NCI-H510A treated with DMSO at 0.1 percent for 48 hours (cell line): ENCODE data around the gene CBARP.
A peak's percentile ranks its signal among the peaks of the same experiment; 100 is the strongest.

Experiments
- DNase-seq: peaks from one replicate; lab custom pipeline; 2025; lab: John Stamatoyannopoulos, UW

CBARP gene

GRCh38 chr19:1239796-1240737 is 2.3 kb upstream of the CBARP start:
- peak; percentile 47 for DNase-seq

- DNase-seq: no peak
These were observed 1.6 kb upstream of the CBARP start for GRCh38 chr19:1239420-1239795.

DNA sequence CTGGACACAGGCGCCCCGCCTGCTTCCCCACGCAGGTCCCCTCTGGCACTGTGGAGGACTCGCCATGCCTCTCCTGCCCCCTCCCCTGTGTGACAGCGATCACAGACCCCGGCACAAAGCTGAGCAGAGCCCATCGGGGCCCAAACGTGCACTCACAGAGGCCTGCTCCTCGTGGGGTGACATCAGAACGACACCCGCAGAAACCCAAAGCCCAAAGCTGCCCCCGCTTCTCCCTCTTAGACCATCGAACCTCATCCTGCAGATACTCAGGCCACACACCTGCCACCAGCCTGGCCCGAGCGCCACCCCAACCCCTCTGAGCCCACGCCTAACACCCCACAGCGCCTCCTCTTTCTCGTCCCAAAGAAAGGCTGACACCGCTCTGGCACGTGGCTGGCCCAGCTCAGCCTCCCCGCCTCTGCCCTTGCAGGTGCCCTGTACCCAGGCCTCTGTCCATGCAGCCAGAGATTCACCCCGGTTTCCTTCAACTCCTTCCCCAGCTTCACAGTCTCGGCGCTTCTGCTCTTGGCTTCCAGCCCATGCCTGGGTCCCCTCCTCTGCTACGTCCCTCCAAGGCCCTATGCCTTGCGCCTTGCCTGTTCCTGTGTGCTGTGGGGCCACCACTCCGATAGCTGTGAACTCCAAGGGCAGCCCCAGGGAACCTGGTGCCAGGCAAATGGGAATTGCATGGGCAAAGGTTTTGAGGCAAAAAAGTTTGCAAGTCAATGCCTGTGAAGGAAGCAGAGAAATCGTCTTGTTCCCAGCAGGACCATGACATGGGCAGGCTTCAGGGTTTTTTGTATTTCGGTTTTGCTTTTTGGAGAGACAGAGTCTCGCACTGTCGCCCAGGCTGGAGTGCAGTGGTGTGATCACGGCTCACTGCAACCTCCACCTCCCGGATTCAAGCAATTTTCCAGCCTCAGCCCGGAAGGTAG is 831 bp upstream of the CBARP start:
- DNase-seq: no peak

DNA sequence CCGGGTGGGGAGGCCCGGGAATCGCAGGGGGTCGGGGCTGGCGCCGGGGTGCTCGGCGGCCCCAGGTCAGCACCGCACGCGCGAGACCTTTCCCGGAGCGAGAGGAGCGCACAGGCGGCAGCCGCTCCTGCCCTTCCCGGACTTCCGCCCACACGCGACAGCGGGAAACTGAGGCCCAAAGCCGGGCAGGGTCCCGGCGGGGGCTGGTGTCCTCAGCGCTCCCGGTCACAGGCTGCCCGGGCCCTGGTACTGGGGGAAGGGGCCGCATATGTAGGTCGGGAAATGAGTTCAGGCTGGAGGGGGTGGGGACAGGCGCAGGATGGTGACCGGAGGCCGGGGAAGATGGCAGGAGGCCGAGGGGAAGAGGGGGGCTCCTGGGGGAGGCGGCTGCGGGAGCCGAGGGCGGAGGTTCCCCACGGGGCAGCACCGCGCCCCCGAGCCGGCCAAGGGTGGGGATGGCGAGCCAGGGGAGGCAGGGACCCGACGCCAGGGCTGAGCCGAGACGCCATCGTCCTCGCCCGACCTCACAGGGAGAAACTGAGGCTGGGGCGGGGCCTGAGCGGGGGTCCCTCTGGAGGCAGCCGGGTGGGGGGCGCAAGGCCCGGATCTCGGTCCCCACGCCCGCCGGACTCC is 662 bp downstream of the CBARP start:
- no peak for DNase-seq

DNA sequence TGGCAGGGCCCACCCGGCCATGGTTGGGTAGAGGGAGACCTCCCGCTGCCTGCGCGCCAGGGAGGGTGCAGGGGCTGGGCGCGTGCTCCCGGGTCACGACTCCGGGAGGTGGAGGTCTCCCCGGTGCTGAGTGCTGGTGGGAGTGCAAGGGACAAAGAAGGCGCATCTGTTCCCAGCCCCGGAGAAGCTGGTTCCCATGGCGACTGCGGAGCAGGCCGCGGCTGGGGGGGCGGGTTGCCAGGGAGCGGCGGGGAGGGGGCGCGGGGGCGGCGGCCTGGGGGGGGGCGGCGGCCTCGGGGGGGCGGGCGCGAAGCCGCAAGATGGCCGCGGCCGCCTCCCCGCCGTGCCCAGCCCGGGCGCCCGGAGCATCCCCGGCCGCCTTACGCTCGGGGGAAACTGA is 1.2 kb downstream of the CBARP start:
- no peak for DNase-seq

DNA sequence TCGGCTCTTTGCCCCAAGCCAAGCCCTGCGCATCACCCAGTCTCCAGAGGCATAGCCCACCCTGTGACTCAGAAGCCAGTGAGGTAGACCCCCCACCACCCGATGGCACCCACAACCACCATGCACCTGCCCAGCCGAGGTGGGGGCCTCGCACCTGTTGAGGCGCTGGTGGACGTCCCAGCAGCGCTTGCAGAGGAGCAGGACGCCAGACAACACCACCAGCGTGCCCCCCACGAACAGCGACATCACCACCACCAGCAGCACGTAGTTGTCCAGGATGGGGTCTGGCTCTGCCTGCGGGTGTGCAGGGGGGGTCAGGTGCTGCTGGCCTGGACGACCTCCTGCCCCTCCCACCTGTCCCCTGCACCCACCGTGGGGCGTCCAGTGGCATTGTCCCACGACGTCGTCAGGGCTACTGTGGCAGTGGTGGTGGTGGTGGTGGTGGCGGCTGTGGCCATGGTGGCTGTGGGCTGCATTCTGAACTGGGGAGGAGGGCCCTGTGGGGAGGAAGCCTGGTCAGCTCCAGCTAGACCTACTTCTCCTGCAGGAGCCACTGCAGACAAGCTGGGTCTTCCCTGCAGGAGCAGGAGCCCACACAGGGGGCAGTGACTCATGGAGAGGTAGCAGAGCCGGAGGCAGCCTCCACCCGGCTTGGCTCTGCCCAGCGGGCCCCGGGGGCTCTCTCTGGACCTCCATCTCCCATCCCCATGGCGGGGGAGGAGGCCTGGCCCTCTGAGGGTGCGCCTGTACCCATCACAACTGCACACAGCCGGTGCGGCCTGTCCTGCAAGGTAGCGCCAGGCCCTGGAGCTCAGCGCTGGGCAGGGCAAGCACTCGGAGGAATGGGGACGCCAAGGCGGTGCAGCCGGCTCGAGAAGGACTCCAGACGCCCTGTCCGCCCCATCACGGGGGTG is 1.9 kb downstream of the CBARP start:
- no peak for DNase-seq

DNA sequence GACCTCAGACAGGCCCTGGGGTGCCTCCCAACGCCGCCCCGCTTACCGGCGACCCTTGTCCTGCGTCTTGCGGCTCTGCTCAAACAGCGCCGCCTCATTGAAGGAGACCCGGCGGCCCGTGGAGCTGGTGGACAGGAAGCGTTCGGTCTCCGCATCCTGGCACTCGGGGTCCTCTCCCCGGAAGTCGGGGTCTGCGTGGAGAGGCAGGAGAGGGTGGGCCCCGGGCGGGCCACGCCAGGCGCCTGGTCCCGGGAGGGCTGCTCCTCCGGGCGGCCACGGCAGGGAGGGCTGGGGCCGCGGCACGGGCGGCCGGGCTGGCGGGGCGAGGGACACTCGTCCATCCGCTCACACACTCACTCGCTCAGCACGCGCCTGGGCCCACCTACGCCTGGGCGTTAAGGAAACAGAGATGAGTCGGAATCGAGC is 2.8 kb downstream of the CBARP start:
- no peak for DNase-seq

DNA sequence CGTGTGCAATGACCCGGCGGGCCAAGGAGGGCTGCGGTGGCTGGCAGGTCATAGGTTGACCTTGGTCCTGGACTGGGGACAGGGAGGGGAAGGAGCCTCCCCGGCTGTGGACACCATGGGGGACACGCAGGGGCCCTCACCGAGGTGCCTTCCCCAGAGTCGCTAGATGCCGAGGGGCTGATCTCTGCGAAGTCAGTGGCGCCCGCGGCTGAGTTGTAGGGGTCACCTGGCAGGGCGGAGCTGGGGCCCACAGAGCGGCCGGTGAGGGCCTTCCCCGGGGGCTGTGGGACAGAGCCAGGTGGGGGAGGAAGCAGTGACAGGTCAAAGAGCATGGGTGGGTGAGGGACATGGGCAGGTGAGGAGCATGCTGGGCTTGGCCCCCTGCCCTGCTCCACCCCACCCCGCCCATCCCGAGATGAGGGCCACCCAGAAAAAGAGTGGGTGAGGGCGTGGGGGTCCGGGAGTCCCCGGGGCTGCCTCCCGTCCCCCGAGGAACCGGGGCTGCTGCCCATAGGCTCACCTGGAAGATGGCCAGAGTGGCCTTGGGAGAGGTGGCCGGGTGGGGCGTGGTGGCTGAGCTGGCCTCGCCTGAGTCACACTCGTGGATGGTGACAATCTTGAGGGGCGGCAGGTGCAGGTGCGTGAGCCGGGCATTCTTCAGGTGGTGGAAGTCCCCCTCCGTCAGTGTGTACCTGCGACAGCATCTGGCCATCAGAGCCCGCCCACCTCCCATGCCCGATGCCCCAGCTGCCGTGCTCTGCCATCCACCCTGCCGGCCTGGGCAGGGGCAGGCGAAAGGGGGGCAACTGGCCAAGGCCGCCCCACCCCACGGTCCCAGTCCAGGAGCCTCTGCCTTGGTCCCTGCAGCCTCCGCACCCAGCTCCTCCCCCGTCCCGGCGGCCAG is 3.5 kb downstream of the CBARP start:
- DNase-seq: no peak

GRCh38 chr19:1233115-1233667 is 4.6 kb downstream of the CBARP start:
- DNase-seq: no peak

DNA sequence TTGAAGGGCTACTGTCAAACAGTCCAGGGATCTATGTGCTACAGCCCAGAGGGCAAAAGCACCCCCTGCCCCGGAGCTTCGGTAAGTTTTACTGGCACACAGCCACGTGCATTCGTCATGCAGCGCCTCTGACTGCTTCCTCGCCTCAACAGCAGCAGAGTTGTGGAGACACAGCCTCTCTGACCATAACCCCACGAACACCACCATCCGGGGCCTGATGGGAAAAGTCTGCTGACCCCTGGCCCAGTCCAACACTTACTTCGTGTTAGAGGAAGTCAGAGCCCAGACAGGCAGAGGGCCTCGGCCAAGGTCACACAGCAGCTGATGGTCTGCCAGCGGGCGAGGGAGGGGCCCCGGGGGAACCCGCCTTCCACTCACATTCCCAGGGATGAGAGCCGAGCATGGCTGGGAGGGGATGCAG is 5.1 kb downstream of the CBARP start:
- no peak for DNase-seq

GRCh38 chr19:1231729-1232637 is 5.8 kb downstream of the CBARP start:
- DNase-seq: no peak

DNA sequence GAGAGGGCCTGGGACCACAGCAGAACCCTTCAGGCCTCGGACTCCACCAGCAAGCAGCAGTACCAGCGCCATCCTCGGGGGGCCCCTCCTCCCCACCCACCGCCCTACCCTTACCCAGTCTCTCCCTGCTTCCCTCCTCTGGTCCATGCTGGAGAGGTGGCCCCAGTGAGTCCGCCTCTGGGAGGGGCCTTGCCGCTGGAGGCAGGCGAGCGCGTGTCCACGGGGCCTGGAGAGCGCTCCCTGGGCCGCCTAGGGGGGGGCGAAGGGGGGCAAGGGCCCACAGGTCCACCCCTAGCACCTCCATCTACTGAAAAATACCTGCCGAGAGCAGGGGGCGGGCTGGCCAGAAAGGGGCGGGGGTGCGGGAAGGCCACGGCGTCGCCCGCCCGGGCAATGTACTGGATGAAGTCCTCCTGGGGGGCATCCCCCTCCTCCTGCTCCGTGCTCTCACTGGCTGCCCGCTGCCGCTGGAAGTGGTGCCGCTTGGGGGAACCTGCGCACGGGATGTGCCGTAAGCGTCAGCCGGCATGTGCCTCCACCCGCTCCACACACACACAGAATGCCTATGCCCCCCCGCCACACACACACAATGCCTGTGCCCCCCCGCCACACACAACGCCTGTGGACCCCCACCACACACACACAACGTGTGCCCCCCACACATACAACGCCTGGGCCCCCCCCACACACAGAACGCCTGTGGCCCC is 6.9 kb downstream of the CBARP start:
- no peak for DNase-seq

DNA sequence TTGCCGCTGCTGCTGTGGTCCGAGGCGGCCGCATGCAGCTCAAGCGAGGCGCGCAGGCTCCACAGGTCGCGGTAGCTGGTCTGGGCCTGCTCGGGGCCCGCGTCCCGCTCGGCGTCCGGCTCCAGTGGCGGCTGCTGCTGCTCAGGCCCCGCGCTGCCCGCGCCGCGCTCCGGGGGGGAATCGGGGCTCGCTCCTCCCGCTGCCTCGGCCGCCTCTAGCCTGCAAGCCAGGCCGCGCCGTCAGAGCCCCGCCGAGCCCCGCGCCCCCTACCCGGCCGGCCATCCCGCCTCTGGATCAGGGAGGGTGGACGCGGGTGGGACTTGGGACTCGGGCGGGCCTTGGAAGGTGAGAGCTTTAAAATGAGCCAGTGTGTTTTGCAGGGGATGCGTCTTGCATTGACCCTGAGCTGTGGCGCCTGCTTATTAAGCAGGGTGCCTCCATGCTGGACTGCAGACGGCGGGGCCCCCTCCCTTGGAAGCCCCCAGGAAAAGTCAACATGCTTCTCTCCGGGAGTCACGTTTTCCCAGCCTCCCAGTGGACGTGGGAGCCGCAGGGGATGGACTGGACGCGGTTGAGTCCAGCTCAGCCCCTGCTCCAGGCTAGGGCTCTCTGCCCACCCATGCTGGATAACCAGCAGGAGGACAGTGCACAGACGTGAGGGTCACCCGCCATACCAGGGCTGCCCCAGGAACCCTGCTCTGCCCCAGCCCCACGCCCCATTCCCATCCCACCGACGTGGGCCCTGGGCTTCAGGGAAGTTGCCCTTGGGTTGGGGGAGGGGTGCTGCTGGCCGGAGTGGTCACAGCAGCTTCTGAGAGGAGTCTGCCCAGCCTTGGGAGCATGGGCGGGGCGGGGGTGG is 7.7 kb downstream of the CBARP start:
- no peak for DNase-seq

DNA sequence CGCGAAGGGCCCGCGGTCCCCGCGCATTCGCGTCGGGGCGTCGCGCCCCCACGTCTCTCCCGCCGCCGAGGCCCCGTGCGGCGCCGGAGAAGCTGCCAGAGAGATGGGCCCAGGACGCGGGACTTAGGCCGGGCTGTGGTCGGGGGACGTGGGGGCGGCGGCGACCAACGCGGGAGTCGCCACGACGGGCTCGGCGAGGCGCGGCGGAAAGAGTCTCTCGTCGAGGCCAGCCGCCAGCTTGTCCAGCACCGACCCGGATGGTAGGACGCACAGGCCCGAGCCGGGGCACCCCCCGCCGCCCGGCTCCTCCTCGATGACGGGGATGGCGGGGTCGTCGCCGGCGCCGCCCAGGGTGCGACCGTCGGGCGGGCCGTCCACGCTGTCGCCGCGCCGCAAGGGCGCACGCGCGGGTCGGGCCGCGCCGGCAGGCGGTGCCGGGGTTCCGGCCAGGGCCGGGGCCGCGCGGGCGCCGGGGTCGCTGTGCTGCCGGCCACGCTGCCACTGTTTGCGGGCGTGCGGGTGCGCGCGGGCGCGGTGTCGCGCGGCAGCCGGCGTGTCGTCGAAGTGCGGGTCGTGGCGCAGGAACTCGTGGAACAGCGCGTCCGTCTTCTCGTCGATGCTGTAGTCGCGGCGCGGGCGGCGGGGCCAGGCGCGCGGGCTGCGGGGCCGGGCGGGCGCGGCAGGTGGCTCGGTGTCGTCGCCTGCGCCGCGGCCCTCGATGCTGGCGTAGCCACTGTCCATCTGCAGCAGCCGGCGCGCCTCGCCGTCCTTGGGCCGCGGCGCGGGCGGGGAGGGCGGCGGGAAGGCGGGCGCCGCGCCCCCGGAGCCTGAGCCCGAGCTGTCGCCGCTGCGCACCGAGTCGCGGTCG is 8.5 kb downstream of the CBARP start:
- no peak for DNase-seq

DNA sequence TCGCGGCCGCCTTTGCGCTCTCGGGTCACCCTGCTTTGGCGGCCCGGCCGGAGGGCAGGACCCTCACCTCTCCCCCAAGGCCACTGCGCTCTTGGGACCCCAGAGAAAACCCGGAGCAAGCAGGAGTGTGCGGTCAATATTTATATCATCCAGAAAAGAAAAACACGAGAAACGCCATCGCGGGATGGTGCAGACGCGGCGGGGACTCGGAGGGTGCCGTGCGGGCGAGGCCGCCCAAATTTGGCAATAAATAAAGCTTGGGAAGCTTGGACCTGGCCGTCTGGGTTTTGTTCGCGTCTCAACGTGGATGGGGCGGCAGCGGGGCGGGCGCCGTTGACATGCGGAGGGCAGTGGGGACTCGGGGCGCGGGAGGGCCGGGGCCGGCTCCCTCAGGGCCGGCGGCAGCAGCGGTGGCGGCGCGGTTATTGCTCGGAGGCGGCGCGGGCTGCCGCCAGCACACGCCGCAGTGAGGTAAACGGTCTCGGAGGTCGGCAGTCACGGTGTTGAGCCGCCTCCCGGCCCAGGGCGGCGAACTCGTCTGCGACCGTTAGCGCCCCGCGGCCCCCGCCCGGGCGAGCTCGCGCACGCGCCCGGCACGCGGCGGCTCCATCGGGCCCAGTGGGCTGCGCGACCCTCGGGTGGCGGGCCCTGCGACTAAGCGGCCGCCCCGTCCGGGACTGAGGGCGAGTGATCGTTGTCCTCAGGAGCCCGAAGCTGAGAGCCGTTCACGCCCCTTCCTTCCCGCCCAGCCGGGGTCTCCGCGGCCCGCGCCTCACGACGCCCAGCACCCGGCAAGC is 9.4 kb downstream of the CBARP start:
- DNase-seq: no peak
